SK-N-SH treated with all-trans-retinoic acid at 6 μM for 48 hours (cell line): ENCODE data around the gene DAGLB.

Source experiments
- ATAC-seq: fragments of 200-7000 bp; cut with Tn5 transposase; 3 replicates; pipeline ENCODE4 v1.9.1; 2020; ENCODE audit warnings: mild to moderate bottlenecking, moderate library complexity
- ARNTL ChIP-seq: fragments of 450-650 bp; formaldehyde crosslinking; IDR thresholded peaks from 2 replicates; pipeline ENCODE4 v1.5.0; 2020; ENCODE audit warnings: low read depth, mild to moderate bottlenecking, moderate library complexity, borderline replicate concordance
- BACH2 ChIP-seq: fragments of 250-450 bp; sonication (Bioruptor Pico); IDR thresholded peaks from 2 replicates; pipeline ENCODE4 v1.9.0; 2021; ENCODE audit warnings: mild to moderate bottlenecking, borderline replicate concordance
- CSDC2 ChIP-seq: fragments of 250-450 bp; sonication (Bioruptor Pico); IDR thresholded peaks from 2 replicates; pipeline ENCODE4 v1.5.0; 2020; ENCODE audit warnings: mild to moderate bottlenecking, moderate library complexity
- CSRNP3 ChIP-seq: fragments of 250-450 bp; sonication (Bioruptor Pico); IDR thresholded peaks from 2 replicates; pipeline ENCODE4 v1.5.1; 2021; ENCODE audit warnings: mild to moderate bottlenecking, moderate library complexity
- ESRRG ChIP-seq: fragments of 250-450 bp; sonication (Bioruptor Pico); IDR thresholded peaks from 2 replicates; pipeline ENCODE4 v1.6.1; 2021; ENCODE audit warnings: mild to moderate bottlenecking
- GLIS3 ChIP-seq: fragments of 250-450 bp; sonication (Bioruptor Pico); IDR thresholded peaks from 2 replicates; pipeline ENCODE4 v1.5.0; 2020; ENCODE audit warnings: mild to moderate bottlenecking, moderate library complexity
- ISL1 ChIP-seq: fragments of 250-450 bp; sonication (Bioruptor Pico); IDR thresholded peaks from 2 replicates; pipeline ENCODE4 v2.1.2; 2022; ENCODE audit warnings: mild to moderate bottlenecking, moderate library complexity
- OSR1 ChIP-seq: fragments of 250-450 bp; sonication (Bioruptor Pico); IDR thresholded peaks from 2 replicates; pipeline ENCODE4 v1.8.0; 2022; ENCODE audit warnings: moderate library complexity, mild to moderate bottlenecking, inconsistent platforms
- PATZ1 ChIP-seq: fragments of 250-450 bp; sonication (Bioruptor Pico); IDR thresholded peaks from 2 replicates; pipeline ENCODE4 v1.8.0; 2020; ENCODE audit warnings: mild to moderate bottlenecking, moderate library complexity, borderline replicate concordance
- PPARA ChIP-seq: fragments of 250-450 bp; sonication (Bioruptor Pico); IDR thresholded peaks from 2 replicates; pipeline ENCODE4 v1.5.0; 2020; ENCODE audit warnings: mild to moderate bottlenecking, borderline replicate concordance
- RARB ChIP-seq: fragments of 250-450 bp; sonication (Bioruptor Pico); IDR thresholded peaks from 2 replicates; pipeline ENCODE4 v1.8.0; 2021; ENCODE audit warnings: mild to moderate bottlenecking, moderate library complexity
- SNAI2 ChIP-seq: fragments of 250-450 bp; sonication (Bioruptor Pico); IDR thresholded peaks from 2 replicates; pipeline ENCODE4 v1.5.0; 2020; ENCODE audit warnings: mild to moderate bottlenecking, moderate library complexity
- TCF4 ChIP-seq: fragments of 250-450 bp; sonication (Bioruptor Pico); IDR thresholded peaks from 2 replicates; pipeline ENCODE4 v1.8.0; 2021; ENCODE audit warnings: mild to moderate bottlenecking, moderate library complexity, borderline replicate concordance
- TOX ChIP-seq: fragments of 250-450 bp; sonication (Bioruptor Pico); IDR thresholded peaks from 2 replicates; pipeline ENCODE4 v1.8.0; 2021; ENCODE audit warnings: mild to moderate bottlenecking, moderate library complexity, borderline replicate concordance
- TSHZ2 ChIP-seq: fragments of 250-450 bp; sonication (Bioruptor Pico); IDR thresholded peaks from 2 replicates; pipeline ENCODE4 v1.5.0; 2020; ENCODE audit warnings: mild to moderate bottlenecking, moderate library complexity
- ZFP3 ChIP-seq: fragments of 250-450 bp; sonication (Bioruptor Pico); IDR thresholded peaks from 2 replicates; pipeline ENCODE4 v1.5.0; 2020; ENCODE audit warnings: mild to moderate bottlenecking, moderate library complexity
- ZFP30 ChIP-seq: fragments of 450-650 bp; formaldehyde crosslinking; IDR thresholded peaks from 2 replicates; pipeline ENCODE4 v1.5.0; 2022; ENCODE audit warnings: mild to moderate bottlenecking, moderate library complexity
- ZNF565 ChIP-seq: fragments of 450-650 bp; formaldehyde crosslinking; conservative IDR thresholded peaks from 2 replicates; pipeline ENCODE4 v1.5.0; 2020; ENCODE audit warnings: low read depth, mild to moderate bottlenecking, moderate library complexity
- ZNF70 ChIP-seq: fragments of 450-650 bp; formaldehyde crosslinking; IDR thresholded peaks from 2 replicates; pipeline ENCODE4 v1.5.0; 2020; ENCODE audit warnings: mild to moderate bottlenecking, moderate library complexity
- ZNF8 ChIP-seq: fragments of 450-650 bp; formaldehyde crosslinking; IDR thresholded peaks from 2 replicates; pipeline ENCODE4 v1.5.0; 2020; ENCODE audit warnings: mild to moderate bottlenecking, moderate library complexity
- TF ChIP-seq, protein P1 (sequence below): fragments of 250-450 bp; sonication (Bioruptor Pico); IDR thresholded peaks from 2 replicates; pipeline ENCODE4 v1.8.0; 2021; ENCODE audit warnings: low read depth, mild to moderate bottlenecking, moderate library complexity, borderline replicate concordance
- TF ChIP-seq, protein P2 (sequence below): fragments of 250-450 bp; sonication (Bioruptor Pico); IDR thresholded peaks from 2 replicates; pipeline ENCODE4 v1.5.1; 2020; ENCODE audit warnings: low read depth, mild to moderate bottlenecking, moderate library complexity

The DAGLB gene

DNA sequence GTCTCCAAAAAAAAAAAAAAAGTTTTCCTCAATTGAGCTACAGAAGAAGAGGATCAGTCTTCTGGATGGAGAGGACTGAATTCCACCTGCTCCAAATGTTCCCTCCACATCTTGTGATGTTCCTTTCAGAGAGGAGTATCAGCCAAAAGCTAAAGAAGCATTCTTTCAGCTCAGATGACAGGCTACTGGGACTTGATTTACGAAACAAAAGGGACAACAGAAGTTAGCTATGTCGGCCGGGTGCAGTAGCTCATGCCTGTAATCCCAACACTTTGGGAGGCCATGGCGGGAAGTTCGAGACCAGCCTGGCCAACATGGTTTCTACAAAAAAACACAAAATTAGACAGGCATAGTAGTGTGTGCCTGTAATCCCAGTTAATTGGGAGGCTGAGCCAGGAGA is 7.4 kb downstream of the DAGLB start:
- ATAC-seq: no peak
- TF ChIP-seq TSHZ2 (CRISPR knock-in tag): no peak
- TF ChIP-seq RARB (CRISPR knock-in tag): no peak
- no peak for TF ChIP-seq ESRRG (CRISPR knock-in tag)
- no peak for TF ChIP-seq ZNF565
- TF ChIP-seq ZFP30 (CRISPR knock-in tag): no peak
- TF ChIP-seq, protein P1, sequence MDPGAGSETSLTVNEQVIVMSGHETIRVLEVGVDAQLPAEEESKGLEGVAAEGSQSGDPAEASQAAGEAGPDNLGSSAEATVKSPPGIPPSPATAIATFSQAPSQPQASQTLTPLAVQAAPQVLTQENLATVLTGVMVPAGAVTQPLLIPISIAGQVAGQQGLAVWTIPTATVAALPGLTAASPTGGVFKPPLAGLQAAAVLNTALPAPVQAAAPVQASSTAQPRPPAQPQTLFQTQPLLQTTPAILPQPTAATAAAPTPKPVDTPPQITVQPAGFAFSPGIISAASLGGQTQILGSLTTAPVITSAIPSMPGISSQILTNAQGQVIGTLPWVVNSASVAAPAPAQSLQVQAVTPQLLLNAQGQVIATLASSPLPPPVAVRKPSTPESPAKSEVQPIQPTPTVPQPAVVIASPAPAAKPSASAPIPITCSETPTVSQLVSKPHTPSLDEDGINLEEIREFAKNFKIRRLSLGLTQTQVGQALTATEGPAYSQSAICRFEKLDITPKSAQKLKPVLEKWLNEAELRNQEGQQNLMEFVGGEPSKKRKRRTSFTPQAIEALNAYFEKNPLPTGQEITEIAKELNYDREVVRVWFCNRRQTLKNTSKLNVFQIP (CRISPR knock-in tag): no peak
- no peak for TF ChIP-seq TCF4 (CRISPR knock-in tag)
- no peak for TF ChIP-seq SNAI2
- no peak for TF ChIP-seq GLIS3 (CRISPR knock-in tag)
- TF ChIP-seq ISL1 (CRISPR knock-in tag): no peak
- no peak for TF ChIP-seq PPARA (CRISPR knock-in tag)
- TF ChIP-seq, protein P2, sequence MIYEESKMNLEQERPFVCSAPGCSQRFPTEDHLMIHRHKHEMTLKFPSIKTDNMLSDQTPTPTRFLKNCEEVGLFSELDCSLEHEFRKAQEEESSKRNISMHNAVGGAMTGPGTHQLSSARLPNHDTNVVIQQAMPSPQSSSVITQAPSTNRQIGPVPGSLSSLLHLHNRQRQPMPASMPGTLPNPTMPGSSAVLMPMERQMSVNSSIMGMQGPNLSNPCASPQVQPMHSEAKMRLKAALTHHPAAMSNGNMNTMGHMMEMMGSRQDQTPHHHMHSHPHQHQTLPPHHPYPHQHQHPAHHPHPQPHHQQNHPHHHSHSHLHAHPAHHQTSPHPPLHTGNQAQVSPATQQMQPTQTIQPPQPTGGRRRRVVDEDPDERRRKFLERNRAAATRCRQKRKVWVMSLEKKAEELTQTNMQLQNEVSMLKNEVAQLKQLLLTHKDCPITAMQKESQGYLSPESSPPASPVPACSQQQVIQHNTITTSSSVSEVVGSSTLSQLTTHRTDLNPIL (CRISPR knock-in tag): no peak
- no peak for TF ChIP-seq ARNTL

GRCh38 chr7:6438427-6438826 is 9.3 kb downstream of the DAGLB start:
- no peak for ATAC-seq
- TF ChIP-seq CSRNP3 (CRISPR knock-in tag) (no peak), TCF4 (CRISPR knock-in tag) (peak; percentile 22; the same call in 1 of the 2 replicates), ZNF565 (no peak), PATZ1 (CRISPR knock-in tag) (no peak), TOX (CRISPR knock-in tag) (no peak), ARNTL (no peak), CSDC2 (CRISPR knock-in tag) (no peak), GLIS3 (CRISPR knock-in tag) (no peak)

DNA sequence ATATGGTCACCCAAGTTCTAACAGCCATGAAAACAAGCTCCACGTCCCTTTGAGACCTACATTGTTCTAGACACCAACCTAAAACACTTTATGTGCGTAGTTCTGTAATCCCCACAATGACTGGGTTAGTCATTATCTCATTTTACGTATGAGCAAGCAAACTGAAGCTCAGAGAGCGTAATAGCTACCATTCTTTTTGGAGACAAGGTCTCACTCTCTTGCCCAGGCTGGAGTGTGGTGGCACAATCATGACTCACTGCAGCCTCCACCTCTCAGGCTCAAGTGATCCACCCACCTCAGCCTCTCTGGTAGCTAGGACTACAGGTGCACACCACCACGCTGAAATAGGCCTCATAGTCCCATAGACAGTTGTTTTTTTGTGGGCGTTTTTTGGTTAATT is 10.5 kb downstream of the DAGLB start:
- ATAC-seq: no peak
- TF ChIP-seq ZNF70 (CRISPR knock-in tag) (no peak), ISL1 (CRISPR knock-in tag) (no peak)

DNA sequence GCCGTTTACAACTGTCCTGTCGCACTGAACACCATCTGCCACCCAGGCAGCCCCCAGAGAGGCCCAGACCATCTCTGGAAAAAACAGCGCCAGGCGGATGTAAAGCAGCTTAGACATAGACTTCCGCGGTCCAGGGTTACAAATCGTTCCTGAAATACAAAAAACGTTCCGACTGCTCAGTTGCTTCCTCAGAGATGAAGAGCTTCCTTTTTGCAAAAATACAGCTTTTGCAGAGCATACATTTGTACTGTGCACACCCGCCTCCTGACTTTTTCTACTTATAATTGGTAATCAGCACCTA is 11.4 kb downstream of the DAGLB start:
- ATAC-seq: no peak
- TF ChIP-seq CSRNP3 (CRISPR knock-in tag): no peak
- no peak for TF ChIP-seq OSR1 (CRISPR knock-in tag)
- no peak for TF ChIP-seq BACH2
- TF ChIP-seq ZNF8 (CRISPR knock-in tag): no peak
- TF ChIP-seq TOX (CRISPR knock-in tag): no peak
- no peak for TF ChIP-seq ARNTL
- TF ChIP-seq ISL1 (CRISPR knock-in tag): no peak
- no peak for TF ChIP-seq TCF4 (CRISPR knock-in tag)
- no peak for TF ChIP-seq GLIS3 (CRISPR knock-in tag)
- TF ChIP-seq ZFP30 (CRISPR knock-in tag): no peak
- no peak for TF ChIP-seq SNAI2
- no peak for TF ChIP-seq ZNF565
- TF ChIP-seq ZNF70 (CRISPR knock-in tag): no peak
- TF ChIP-seq, protein P1 (CRISPR knock-in tag): no peak
- TF ChIP-seq ZFP3 (CRISPR knock-in tag): no peak
- TF ChIP-seq PATZ1 (CRISPR knock-in tag): no peak
